Measurements from ENCODE around the gene HLCS.

DNA sequence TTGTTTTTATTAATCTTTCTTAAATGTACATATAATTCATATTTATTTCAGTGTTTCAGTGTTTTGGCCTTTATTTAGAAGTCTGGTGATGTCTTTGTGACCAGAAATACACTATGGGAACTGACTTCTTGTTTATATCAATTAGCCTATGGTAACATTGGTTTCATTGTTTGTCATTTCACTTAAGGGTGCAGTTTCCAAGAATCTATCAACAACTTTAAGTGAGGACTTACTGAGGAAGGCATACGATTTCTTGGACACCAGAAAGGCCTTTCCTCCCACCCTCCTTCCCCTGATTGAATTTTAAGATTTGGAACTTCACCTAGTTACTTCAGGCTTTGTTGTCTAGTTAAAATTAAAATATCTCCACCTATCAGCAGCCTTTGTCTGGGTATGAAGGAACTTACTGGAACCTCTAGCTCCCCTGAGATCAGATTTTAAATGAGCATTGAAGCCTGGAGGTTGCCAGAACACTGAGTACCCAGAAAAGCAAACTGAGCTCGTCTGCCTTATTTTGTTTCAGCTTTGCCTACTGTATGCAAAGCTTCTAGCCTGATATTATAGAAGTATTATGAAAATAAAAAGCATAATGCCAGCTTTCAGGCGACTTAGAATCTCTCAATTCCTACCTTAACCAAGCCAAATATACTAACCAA lies 34.2 kb downstream of the HLCS start:
- TF ChIP-seq EZH2 (IDR thresholded peaks at IDR 0.05; ENCODE audit: low read depth, low read length, severe bottlenecking): no peak
- no peak for TF ChIP-seq PHF8 (conservative IDR thresholded peaks at IDR 0.05; ENCODE audit: low read depth, low read length)
- no peak for TF ChIP-seq CTCF (IDR thresholded peaks at IDR 0.05; ENCODE audit: control extremely low read depth in 1 of 3, insufficient read depth in 1 of 3, low read depth in 1 of 3, low read length in 3 of 3)
- TF ChIP-seq POLR2AphosphoS5 (IDR thresholded peaks at IDR 0.05; ENCODE audit: low read depth, low read length): no peak

All from H1 (cell line).